ENCODE measurements around the gene WDR19.
"Not testable (repeated sequence)": the region's sequence is repeated elsewhere in the genome, so short reads cannot be mapped to it uniquely, and the experiment has no call there.

WDR19 gene

DNA sequence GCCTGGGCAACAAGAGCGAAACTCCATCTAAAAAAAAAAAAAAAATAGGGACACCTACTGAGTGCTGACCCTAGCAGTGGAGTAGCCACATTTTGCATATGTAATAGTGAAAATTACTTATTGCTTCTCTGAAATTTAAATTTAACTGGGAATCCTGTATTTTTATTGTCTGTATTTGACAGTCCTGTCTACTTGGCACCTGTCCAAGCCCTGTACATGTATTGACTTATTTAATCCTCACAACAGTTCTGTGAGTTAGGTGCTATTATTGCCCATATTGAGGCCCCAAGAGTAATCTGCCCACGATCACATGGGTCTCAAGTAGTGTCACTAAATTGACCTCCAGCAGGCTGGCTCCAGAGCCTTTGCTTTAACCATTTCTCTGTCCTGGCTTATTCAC lies 81.6 kb downstream of the WDR19 start:
- DNase-seq (no peak), ATAC-seq (no peak)
- no peaks in the 10 kb centered on the region for H3K9me3 Mint-ChIP-seq
- no peak overlapping the region for H3K27ac Mint-ChIP-seq
- H3K4me1 Mint-ChIP-seq = no peaks in the 10 kb centered on the region
- H3K4me3 Mint-ChIP-seq = no peak overlapping the region
- H3K27me3 Mint-ChIP-seq = no peaks in the 10 kb centered on the region

DNA sequence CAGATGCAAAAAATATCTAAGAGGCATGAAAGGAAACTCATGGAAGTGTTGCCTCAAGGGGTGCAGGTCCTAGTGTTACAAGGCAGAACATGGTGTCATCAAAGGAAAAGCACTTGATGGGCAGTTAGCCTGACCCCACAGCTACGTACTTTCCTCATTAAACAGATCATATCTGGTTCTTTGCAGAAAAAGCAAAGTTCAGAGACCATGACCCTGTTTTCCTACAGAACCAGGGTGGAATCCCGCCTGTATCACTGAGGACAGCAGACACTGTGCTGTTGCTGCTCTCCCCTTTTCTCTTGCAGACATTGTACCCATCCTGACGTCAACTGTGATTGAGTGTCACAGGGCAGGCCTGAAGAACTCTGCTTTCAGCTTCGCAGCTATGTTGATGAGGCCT lies 92.2 kb downstream of the WDR19 start:
- H3K9me3 Mint-ChIP-seq = no peaks in the 10 kb centered on the region
- no peaks in the 10 kb centered on the region for H3K4me1 Mint-ChIP-seq
- ATAC-seq (no peak), DNase-seq (no peak)
- H3K27ac Mint-ChIP-seq = no peak overlapping the region
- no peak overlapping the region for H3K4me3 Mint-ChIP-seq
- H3K27me3 Mint-ChIP-seq = no peaks in the 10 kb centered on the region

- not testable (repeated sequence) for H3K9me3 Mint-ChIP-seq, H3K27me3 Mint-ChIP-seq, DNase-seq, H3K27ac Mint-ChIP-seq, H3K4me3 Mint-ChIP-seq, ATAC-seq, H3K4me1 Mint-ChIP-seq
Observed at GRCh38 chr4:39277661-39278060, 95.3 kb downstream of the WDR19 start.

- H3K27me3 Mint-ChIP-seq = no peaks in the 10 kb centered on the region
- no peak overlapping the region for H3K27ac Mint-ChIP-seq
- no peaks in the 10 kb centered on the region for H3K9me3 Mint-ChIP-seq
- DNase-seq (no peak), ATAC-seq (no peak)
- H3K4me3 Mint-ChIP-seq = no peak overlapping the region
- H3K4me1 Mint-ChIP-seq = no peaks in the 10 kb centered on the region
Observed at GRCh38 chr4:39278476-39278875, 96.1 kb downstream of the WDR19 start.

DNA sequence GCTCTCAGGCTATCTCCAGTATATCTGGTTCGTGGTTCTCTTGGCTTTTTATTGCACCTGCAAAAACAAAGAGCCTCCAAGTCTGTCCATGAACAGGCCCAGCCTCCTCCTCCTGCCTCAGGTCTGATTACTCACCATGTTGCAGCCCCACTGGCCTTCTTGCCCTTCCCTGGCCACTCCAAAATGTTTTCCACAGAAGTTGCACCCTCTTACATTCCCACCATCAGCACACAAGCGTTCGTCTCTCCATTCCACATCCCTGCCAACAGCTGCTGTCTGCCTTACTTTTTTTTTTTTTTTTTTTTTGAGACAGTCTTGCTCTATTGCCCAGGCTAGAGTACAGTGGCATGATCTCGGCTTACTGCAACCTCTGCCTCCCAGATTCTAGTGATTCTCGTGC lies 97.1 kb downstream of the WDR19 start:
- no peaks in the 10 kb centered on the region for H3K27me3 Mint-ChIP-seq
- no peaks in the 10 kb centered on the region for H3K9me3 Mint-ChIP-seq
- DNase-seq (no peak), ATAC-seq (peak; percentile 43)
- H3K4me3 Mint-ChIP-seq = no peak overlapping the region
- H3K27ac Mint-ChIP-seq = peak overlapping the region in 1 of 2 donors; percentile 84
- H3K4me1 Mint-ChIP-seq = no peaks in the 10 kb centered on the region

- Mint-ChIP-seq H3K27ac (peak overlapping the region in 1 of 2 donors; percentile 54), H3K4me3 (no peak overlapping the region), H3K27me3 (no peaks in the 10 kb centered on the region), H3K9me3 (no peaks in the 10 kb centered on the region), H3K4me1 (no peaks in the 10 kb centered on the region)
- DNase-seq (no peak), ATAC-seq (no peak)
Observed at GRCh38 chr4:39280770-39281169, 98.4 kb downstream of the WDR19 start.

GRCh38 chr4:39285111-39285795 lies 102.9 kb downstream of the WDR19 start:
- no peak for ATAC-seq
- no peak for DNase-seq
- Mint-ChIP-seq H3K27me3 (no peaks in the 10 kb centered on the region), H3K27ac (no peak overlapping the region), H3K4me3 (no peak overlapping the region), H3K9me3 (no peaks in the 10 kb centered on the region), H3K4me1 (no peaks in the 10 kb centered on the region)

DNA sequence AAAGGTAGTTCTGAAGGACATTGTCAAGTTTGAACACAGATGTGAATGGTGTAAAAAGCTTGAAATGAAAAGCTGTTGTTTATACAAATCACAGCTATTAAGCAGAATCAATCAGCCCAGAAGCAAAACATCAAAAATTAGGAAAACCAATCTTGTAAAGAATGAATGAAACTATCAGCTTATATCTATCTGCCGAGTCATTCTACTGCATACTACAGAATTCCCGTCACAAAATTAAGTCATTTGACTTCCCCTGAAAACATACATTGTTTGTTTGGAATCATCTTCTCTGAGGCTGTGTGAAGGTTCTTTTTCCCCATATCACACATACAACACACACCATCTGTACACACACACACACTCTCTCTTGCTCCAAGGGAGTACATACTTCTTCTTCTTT lies 103.5 kb downstream of the WDR19 start:
- no peaks in the 10 kb centered on the region for H3K27me3 Mint-ChIP-seq
- H3K4me1 Mint-ChIP-seq = no peaks in the 10 kb centered on the region
- no peak overlapping the region for H3K27ac Mint-ChIP-seq
- DNase-seq (no peak), ATAC-seq (peak; percentile 7)
- H3K9me3 Mint-ChIP-seq = no peaks in the 10 kb centered on the region
- no peak overlapping the region for H3K4me3 Mint-ChIP-seq

DNA sequence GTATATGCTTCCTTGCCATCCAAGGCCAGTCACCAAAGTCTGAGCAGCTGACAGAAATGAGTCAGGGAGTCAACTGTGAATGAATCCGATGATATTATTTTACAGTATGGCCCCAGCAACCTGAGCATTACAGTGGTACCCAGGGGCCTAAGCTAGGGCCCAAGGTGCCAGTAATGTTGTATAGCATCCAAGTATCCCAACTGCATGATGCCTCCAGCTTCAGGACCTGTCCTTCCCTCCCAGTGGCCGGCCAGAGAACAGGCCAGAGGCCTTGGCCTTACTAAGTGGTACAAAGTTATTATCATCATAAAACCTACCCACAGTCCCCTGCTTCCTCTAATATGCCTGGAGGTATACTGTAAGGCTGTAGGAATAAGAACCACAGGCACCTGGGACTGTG lies 103.9 kb downstream of the WDR19 start:
- Mint-ChIP-seq H3K27ac (no peak overlapping the region), H3K4me1 (no peaks in the 10 kb centered on the region), H3K4me3 (no peak overlapping the region), H3K9me3 (no peaks in the 10 kb centered on the region), H3K27me3 (no peaks in the 10 kb centered on the region)
- ATAC-seq (peak; percentile 39), DNase-seq (no peak)

DNA sequence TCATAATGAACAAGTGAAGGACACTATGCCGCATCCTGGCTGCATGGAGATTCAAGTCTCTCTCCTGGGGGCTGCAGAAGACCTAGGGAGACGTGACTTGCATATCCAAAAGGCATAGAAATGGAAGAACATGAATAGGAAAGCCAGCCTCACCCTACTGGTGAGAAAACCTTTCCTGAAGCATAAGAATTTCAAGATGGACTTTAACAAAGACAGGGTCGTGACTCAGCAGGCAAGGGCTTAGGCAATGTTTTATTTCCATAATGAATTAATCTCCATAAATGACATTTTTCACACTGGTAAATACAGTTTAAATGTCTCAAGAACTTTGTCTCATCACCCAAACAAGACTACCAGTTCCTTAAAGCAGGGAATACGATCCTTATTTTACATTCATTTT lies 104.9 kb downstream of the WDR19 start:
- DNase-seq (no peak), ATAC-seq (no peak)
- Mint-ChIP-seq H3K27me3 (no peaks in the 10 kb centered on the region), H3K4me1 (no peaks in the 10 kb centered on the region), H3K4me3 (no peak overlapping the region), H3K9me3 (no peaks in the 10 kb centered on the region), H3K27ac (no peak overlapping the region)

DNA sequence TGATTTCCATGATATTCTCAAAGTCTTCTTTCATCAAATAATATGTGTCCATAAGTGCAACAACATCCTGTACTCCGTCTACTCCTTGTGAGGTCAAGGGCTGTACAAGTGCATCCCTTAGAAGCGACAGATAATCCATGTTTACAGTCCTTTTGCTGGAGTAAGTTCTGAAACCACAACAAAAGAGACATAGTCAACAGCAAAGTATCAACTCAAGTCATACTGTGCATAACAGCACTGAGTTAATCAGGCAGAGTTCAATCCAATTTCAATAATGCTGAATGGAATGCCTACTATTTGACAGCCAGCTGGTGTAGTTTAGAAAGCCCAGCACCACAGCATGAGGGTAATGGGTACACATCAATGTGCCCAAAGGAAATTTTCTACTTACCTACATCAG lies 109.4 kb downstream of the WDR19 start:
- H3K27ac Mint-ChIP-seq = no peak overlapping the region
- H3K4me1 Mint-ChIP-seq = no peaks in the 10 kb centered on the region
- DNase-seq = no peak
- H3K4me3 Mint-ChIP-seq = no peak overlapping the region
- no peaks in the 10 kb centered on the region for H3K9me3 Mint-ChIP-seq
- no peaks in the 10 kb centered on the region for H3K27me3 Mint-ChIP-seq
- ATAC-seq = no peak

GRCh38 chr4:39292433-39292832 lies 110.1 kb downstream of the WDR19 start:
- H3K4me3 Mint-ChIP-seq, H3K9me3 Mint-ChIP-seq, H3K27ac Mint-ChIP-seq: not testable (repeated sequence)

DNA sequence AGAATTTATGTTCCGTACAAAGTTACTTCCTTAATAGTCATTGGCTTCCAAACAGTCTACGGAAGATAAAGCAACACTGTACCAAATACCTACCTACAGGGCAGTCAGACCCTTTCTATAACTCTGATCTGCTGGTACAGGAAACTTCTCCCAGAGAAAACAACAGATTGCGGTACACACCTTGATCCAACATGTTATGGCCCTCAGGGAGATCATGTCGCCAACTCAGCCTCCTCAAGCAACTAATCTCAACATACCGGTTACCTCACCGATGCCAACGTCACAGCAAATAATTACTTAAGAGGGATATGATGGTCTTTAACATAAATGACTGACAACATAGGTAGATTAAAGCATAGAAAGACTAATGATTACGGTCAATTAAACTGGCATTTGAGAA lies 113.5 kb downstream of the WDR19 start:
- H3K4me1 Mint-ChIP-seq = no peaks in the 10 kb centered on the region
- H3K27ac Mint-ChIP-seq = no peak overlapping the region
- H3K4me3 Mint-ChIP-seq = no peak overlapping the region
- DNase-seq (no peak), ATAC-seq (no peak)
- H3K9me3 Mint-ChIP-seq = no peaks in the 10 kb centered on the region
- no peaks in the 10 kb centered on the region for H3K27me3 Mint-ChIP-seq

More at GRCh38 chr4:39292433-39292832, 110.1 kb downstream of the WDR19 start:
- H3K27me3 Mint-ChIP-seq, ATAC-seq, DNase-seq, H3K4me1 Mint-ChIP-seq: not testable (repeated sequence)

- no peaks in the 10 kb centered on the region for H3K9me3 Mint-ChIP-seq
- no peaks in the 10 kb centered on the region for H3K4me1 Mint-ChIP-seq
- ATAC-seq (no peak), DNase-seq (no peak)
- no peak overlapping the region for H3K27ac Mint-ChIP-seq
- H3K4me3 Mint-ChIP-seq = no peak overlapping the region
- H3K27me3 Mint-ChIP-seq = no peaks in the 10 kb centered on the region
Observed at GRCh38 chr4:39302901-39303300, 120.6 kb downstream of the WDR19 start.

DNA sequence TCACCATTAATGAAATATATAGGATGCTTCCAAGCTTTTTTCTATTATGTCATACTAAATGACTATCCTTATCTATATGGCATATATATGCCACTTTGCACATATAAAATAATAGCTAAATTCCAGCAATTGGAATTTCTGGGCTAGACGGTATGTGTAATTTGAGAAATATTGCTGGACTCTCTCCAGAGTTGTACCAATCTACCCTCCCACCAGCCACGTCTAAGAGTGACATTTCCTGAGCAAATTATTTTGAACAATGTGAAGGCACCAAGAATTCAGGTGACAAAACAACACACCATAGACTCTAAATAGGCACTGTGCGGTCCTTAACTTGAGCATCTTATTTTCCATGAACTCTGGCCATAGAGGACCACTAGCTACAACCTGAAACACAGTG lies 121.5 kb downstream of the WDR19 start:
- Mint-ChIP-seq H3K27ac (no peak overlapping the region), H3K4me3 (no peak overlapping the region), H3K9me3 (no peaks in the 10 kb centered on the region), H3K4me1 (no peaks in the 10 kb centered on the region), H3K27me3 (no peaks in the 10 kb centered on the region)
- ATAC-seq = no peak
- no peak for DNase-seq

DNA sequence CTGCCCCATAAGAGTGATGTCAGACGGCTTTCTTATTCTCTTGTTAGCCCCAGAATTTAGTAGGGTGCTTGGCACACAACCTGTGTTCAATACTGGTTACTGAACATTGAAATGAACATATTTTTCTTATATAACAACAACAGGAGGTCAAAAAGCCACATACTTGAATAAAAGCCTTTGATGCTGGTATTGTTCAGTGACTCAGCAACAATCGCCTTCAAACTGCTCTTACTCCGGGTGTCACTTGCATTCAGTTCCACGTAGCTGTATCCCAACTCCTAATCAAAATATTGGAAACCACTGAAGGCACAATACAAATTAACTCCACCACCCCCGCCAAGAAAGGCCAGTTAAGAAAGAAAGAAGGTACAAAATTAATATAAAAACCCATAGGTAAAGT lies 122.3 kb downstream of the WDR19 start:
- no peaks in the 10 kb centered on the region for H3K27me3 Mint-ChIP-seq
- H3K9me3 Mint-ChIP-seq = no peaks in the 10 kb centered on the region
- no peak for ATAC-seq
- no peak overlapping the region for H3K4me3 Mint-ChIP-seq
- no peaks in the 10 kb centered on the region for H3K4me1 Mint-ChIP-seq
- no peak for DNase-seq
- peak overlapping the region in 1 of 2 donors; percentile 13 for H3K27ac Mint-ChIP-seq
